ENCODE data around the gene STARD3. TPM values are rescaled to one million over a fixed set of nuclear protein-coding genes. Genes with fewer than 3 reads are reported as not detected.

The STARD3 gene
- total RNA-seq, 2 donors from 2014 or later: 22.8 to 24.8 TPM

Other genes with a start within 250 kb of the STARD3 start
- 10 to 100 TPM in 1 of 2 donors, 1 to 10 TPM in 1; 6.1 to 11.4 TPM for gene FBXL20, start 235.5 kb upstream of the STARD3 start, total RNA-seq
- gene MED1, start 185.9 kb upstream of the STARD3 start, total RNA-seq: 10 to 100 TPM; 21.1 to 27.2 TPM
- gene CDK12, start 175.7 kb upstream of the STARD3 start, total RNA-seq: 10 to 100 TPM; 23.7 to 28.6 TPM
- not detected for gene NEUROD2, start 29.2 kb upstream of the STARD3 start, total RNA-seq
- 1 to 10 TPM; 4.0 to 5.3 TPM for gene PPP1R1B, start 10.2 kb upstream of the STARD3 start, total RNA-seq
- 1,000 to 10,000 TPM; 1,910 to 2,797 TPM for gene TCAP, start 28.2 kb downstream of the STARD3 start, total RNA-seq
- 10 to 100 TPM in 1 of 2 donors, 1 to 10 TPM in 1; 9.7 to 11.2 TPM for gene PNMT, start 31.3 kb downstream of the STARD3 start, total RNA-seq
- gene PGAP3, start 50.9 kb downstream of the STARD3 start, total RNA-seq: 10 to 100 TPM in 1 of 2 donors, 1 to 10 TPM in 1; 9.7 to 18.1 TPM
- gene ERBB2, start 62.9 kb downstream of the STARD3 start, total RNA-seq: 10 to 100 TPM; 72.7 to 78.5 TPM
- 10 to 100 TPM; 48.7 to 55.3 TPM for gene MIEN1, start 93.4 kb downstream of the STARD3 start, total RNA-seq
- gene GRB7, start 100.8 kb downstream of the STARD3 start, total RNA-seq: 1 to 10 TPM; 1.3 to 2.5 TPM
- 1 to 10 TPM; 1.0 to 1.7 TPM for gene IKZF3, start 227.2 kb downstream of the STARD3 start, total RNA-seq
- not detected for gene ZPBP2, start 231.1 kb downstream of the STARD3 start, total RNA-seq

Measured in left cardiac atrium (tissue), 2 donors.